HEK293 (cell line): ENCODE results near the gene HTR4.

Source experiments
- CTCF ChIA-PET: fragments of 350-600 bp; formaldehyde crosslinking; extraction: SDS; loops from one replicate; lab custom pipeline; 2021; ENCODE audit warnings: antibody characterized with exemption; lab: Yijun Ruan, JAX
- POLR2A ChIA-PET: fragments of 300-600 bp; formaldehyde crosslinking; extraction: SDS; loops from one replicate; lab custom pipeline; 2020; ENCODE audit warnings: antibody characterized with exemption, inconsistent platforms; lab: Yijun Ruan, JAX
- H3K27ac ChIP-seq: fragments of 200-500 bp; sonication (Bioruptor generic); 2 replicates; pipeline ENCODE4 v1.5.1; 2014; ENCODE audit warnings: low read depth, low read length, control low read depth, inconsistent platforms; ENCODE audit errors: extremely low read depth
- H3K36me3 ChIP-seq, 2 experiments: fragments of 200-500 bp in 1 of 2; sonication (Bioruptor generic) in 1 of 2; 1 replicate in 1 of 2; 2 replicates in 1 of 2; pipeline ENCODE4 v1.5.1; 2014 to 2017; ENCODE audit warnings: inconsistent platforms in 2 of 2, low read length in 2 of 2; ENCODE audit not compliant: control insufficient read depth in 2 of 2, insufficient read depth in 1 of 2
- H3K4me1 ChIP-seq: fragments of 200-500 bp; sonication (Bioruptor generic); 2 replicates; pipeline ENCODE4 v1.5.1; 2014; ENCODE audit warnings: mild to moderate bottlenecking, low read length, inconsistent platforms; ENCODE audit not compliant: control insufficient read depth, insufficient read depth
- H3K4me3 ChIP-seq: 2 replicates; pipeline ENCODE4 v1.5.1; 2011; ENCODE audit warnings: low read depth, mild to moderate bottlenecking, control low read depth, low read length, moderate library complexity
- H3K9me3 ChIP-seq: fragments of 200-500 bp; sonication (Bioruptor generic); 2 replicates; pipeline ENCODE4 v1.5.1; 2014; ENCODE audit warnings: low read depth, low read length, inconsistent platforms; ENCODE audit not compliant: control insufficient read depth, insufficient read depth
- ELK4 ChIP-seq: IDR thresholded peaks from 2 replicates; pipeline ENCODE4 v1.6.1; 2011; ENCODE audit warnings: mild to moderate bottlenecking, low read depth, low read length, borderline replicate concordance
- KLF1 ChIP-seq: fragments of 450-650 bp; formaldehyde crosslinking; IDR thresholded peaks from 2 replicates; pipeline ENCODE4 v1.5.1; 2016; ENCODE audit warnings: missing biosample characterization, missing genetic modification characterization
- MZF1 ChIP-seq: fragments of 450-650 bp; formaldehyde crosslinking; IDR thresholded peaks from 2 replicates; pipeline ENCODE4 v1.5.1; 2017; ENCODE audit warnings: missing biosample characterization, missing genetic modification characterization, borderline replicate concordance
- SCRT1 ChIP-seq: fragments of 450-650 bp; formaldehyde crosslinking; IDR thresholded peaks from 2 replicates; pipeline ENCODE4 v1.5.1; 2016; ENCODE audit warnings: missing biosample characterization, missing genetic modification characterization, borderline replicate concordance
- YY2 ChIP-seq: fragments of 450-650 bp; formaldehyde crosslinking; IDR thresholded peaks from 2 replicates; pipeline ENCODE4 v1.5.1; 2016; ENCODE audit warnings: missing biosample characterization, missing genetic modification characterization
- ZBTB1 ChIP-seq: fragments of 450-650 bp; formaldehyde crosslinking; IDR thresholded peaks from 2 replicates; pipeline ENCODE4 v1.5.1; 2016; ENCODE audit warnings: missing biosample characterization, missing genetic modification characterization
- ZIC2 ChIP-seq: fragments of 450-650 bp; formaldehyde crosslinking; IDR thresholded peaks from 2 replicates; pipeline ENCODE4 v1.5.1; 2016; ENCODE audit warnings: missing biosample characterization, missing genetic modification characterization
- ZNF211 ChIP-seq: fragments of 450-650 bp; formaldehyde crosslinking; IDR thresholded peaks from 2 replicates; pipeline ENCODE4 v1.5.1; 2016; ENCODE audit warnings: low read depth, missing biosample characterization, missing genetic modification characterization
- ZNF394 ChIP-seq: fragments of 450-650 bp; formaldehyde crosslinking; IDR thresholded peaks from 2 replicates; pipeline ENCODE4 v1.5.1; 2016; ENCODE audit warnings: missing biosample characterization, missing genetic modification characterization, mild to moderate bottlenecking, moderate library complexity, borderline replicate concordance
- ZNF521 ChIP-seq: fragments of 450-650 bp; formaldehyde crosslinking; IDR thresholded peaks from 2 replicates; pipeline ENCODE4 v1.5.1; 2017; ENCODE audit warnings: missing biosample characterization, mild to moderate bottlenecking, missing genetic modification characterization
- ZNF596 ChIP-seq: fragments of 450-650 bp; IDR thresholded peaks from 2 replicates; pipeline ENCODE4 v1.5.0; 2018; ENCODE audit warnings: missing biosample characterization, mild to moderate bottlenecking, missing genetic modification characterization, moderate library complexity
- ZNF626 ChIP-seq: fragments of 450-650 bp; sonication (Bioruptor Pico); formaldehyde crosslinking; IDR thresholded peaks from 2 replicates; pipeline ENCODE4 v1.5.1; 2018; ENCODE audit warnings: missing biosample characterization, missing genetic modification characterization, inconsistent platforms
- ZNF629 ChIP-seq: fragments of 450-650 bp; formaldehyde crosslinking; IDR thresholded peaks from 2 replicates; pipeline ENCODE4 v1.5.1; 2017; ENCODE audit warnings: missing biosample characterization, missing genetic modification characterization
- ZNF677 ChIP-seq: fragments of 450-650 bp; IDR thresholded peaks from 2 replicates; pipeline ENCODE4 v1.5.0; 2018; ENCODE audit warnings: missing biosample characterization, mild to moderate bottlenecking, missing genetic modification characterization, moderate library complexity
- ZNF76 ChIP-seq: fragments of 450-650 bp; formaldehyde crosslinking; IDR thresholded peaks from 2 replicates; pipeline ENCODE4; 2016; ENCODE audit warnings: low read depth, missing biosample characterization, missing genetic modification characterization, borderline replicate concordance
- TF ChIP-seq, protein P1 (sequence below): fragments of 450-650 bp; formaldehyde crosslinking; IDR thresholded peaks from 2 replicates; pipeline ENCODE4 v1.5.0; 2017; ENCODE audit warnings: missing biosample characterization, missing genetic modification characterization, borderline replicate concordance
- TF ChIP-seq, protein P2 (sequence below): fragments of 450-650 bp; formaldehyde crosslinking; IDR thresholded peaks from 2 replicates; pipeline ENCODE4 v1.5.1; 2016; ENCODE audit warnings: missing biosample characterization, missing genetic modification characterization
- TF ChIP-seq, protein P3 (sequence below): fragments of 450-650 bp; formaldehyde crosslinking; IDR thresholded peaks from 2 replicates; pipeline ENCODE4 v1.5.1; 2016; ENCODE audit warnings: missing biosample characterization, missing genetic modification characterization
- TF ChIP-seq, protein P4 (sequence below): fragments of 450-650 bp; formaldehyde crosslinking; IDR thresholded peaks from 2 replicates; pipeline ENCODE4 v1.5.1; 2016; ENCODE audit warnings: missing biosample characterization, missing genetic modification characterization

HTR4 gene

GRCh38 chr5:148541054-148541835 lies 113.1 kb downstream of the HTR4 start:
- CTCF ChIA-PET: no interaction called here
- Histone ChIP-seq H3K4me3 (no peak overlapping the region), H3K36me3 (no peaks in the 10 kb centered on the region), H3K4me1 (no peaks in the 10 kb centered on the region), H3K27ac (no peak overlapping the region)
- POLR2A ChIA-PET: no interaction called here
- no peak for TF ChIP-seq SCRT1 (tag by site-specific recombination)
- TF ChIP-seq ELK4: no peak
- TF ChIP-seq MZF1 (tag by site-specific recombination): no peak
- no peak for TF ChIP-seq ZNF521 (tag by site-specific recombination)
- TF ChIP-seq ZNF211 (tag by site-specific recombination): no peak
- no peak for TF ChIP-seq ZNF626 (tag by site-specific recombination)
- TF ChIP-seq, protein P1, sequence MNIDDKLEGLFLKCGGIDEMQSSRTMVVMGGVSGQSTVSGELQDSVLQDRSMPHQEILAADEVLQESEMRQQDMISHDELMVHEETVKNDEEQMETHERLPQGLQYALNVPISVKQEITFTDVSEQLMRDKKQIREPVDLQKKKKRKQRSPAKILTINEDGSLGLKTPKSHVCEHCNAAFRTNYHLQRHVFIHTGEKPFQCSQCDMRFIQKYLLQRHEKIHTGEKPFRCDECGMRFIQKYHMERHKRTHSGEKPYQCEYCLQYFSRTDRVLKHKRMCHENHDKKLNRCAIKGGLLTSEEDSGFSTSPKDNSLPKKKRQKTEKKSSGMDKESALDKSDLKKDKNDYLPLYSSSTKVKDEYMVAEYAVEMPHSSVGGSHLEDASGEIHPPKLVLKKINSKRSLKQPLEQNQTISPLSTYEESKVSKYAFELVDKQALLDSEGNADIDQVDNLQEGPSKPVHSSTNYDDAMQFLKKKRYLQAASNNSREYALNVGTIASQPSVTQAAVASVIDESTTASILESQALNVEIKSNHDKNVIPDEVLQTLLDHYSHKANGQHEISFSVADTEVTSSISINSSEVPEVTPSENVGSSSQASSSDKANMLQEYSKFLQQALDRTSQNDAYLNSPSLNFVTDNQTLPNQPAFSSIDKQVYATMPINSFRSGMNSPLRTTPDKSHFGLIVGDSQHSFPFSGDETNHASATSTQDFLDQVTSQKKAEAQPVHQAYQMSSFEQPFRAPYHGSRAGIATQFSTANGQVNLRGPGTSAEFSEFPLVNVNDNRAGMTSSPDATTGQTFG (tag by site-specific recombination): no peak
- TF ChIP-seq ZIC2 (tag by site-specific recombination): no peak
- no peak for TF ChIP-seq ZNF629 (tag by site-specific recombination)
- TF ChIP-seq, protein P2, sequence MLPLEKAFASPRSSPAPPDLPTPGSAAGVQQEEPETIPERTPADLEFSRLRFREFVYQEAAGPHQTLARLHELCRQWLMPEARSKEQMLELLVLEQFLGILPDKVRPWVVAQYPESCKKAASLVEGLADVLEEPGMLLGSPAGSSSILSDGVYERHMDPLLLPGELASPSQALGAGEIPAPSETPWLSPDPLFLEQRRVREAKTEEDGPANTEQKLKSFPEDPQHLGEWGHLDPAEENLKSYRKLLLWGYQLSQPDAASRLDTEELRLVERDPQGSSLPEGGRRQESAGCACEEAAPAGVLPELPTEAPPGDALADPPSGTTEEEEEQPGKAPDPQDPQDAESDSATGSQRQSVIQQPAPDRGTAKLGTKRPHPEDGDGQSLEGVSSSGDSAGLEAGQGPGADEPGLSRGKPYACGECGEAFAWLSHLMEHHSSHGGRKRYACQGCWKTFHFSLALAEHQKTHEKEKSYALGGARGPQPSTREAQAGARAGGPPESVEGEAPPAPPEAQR (tag by site-specific recombination): no peak
- no peak for TF ChIP-seq ZBTB1 (tag by site-specific recombination)
- TF ChIP-seq, protein P3, sequence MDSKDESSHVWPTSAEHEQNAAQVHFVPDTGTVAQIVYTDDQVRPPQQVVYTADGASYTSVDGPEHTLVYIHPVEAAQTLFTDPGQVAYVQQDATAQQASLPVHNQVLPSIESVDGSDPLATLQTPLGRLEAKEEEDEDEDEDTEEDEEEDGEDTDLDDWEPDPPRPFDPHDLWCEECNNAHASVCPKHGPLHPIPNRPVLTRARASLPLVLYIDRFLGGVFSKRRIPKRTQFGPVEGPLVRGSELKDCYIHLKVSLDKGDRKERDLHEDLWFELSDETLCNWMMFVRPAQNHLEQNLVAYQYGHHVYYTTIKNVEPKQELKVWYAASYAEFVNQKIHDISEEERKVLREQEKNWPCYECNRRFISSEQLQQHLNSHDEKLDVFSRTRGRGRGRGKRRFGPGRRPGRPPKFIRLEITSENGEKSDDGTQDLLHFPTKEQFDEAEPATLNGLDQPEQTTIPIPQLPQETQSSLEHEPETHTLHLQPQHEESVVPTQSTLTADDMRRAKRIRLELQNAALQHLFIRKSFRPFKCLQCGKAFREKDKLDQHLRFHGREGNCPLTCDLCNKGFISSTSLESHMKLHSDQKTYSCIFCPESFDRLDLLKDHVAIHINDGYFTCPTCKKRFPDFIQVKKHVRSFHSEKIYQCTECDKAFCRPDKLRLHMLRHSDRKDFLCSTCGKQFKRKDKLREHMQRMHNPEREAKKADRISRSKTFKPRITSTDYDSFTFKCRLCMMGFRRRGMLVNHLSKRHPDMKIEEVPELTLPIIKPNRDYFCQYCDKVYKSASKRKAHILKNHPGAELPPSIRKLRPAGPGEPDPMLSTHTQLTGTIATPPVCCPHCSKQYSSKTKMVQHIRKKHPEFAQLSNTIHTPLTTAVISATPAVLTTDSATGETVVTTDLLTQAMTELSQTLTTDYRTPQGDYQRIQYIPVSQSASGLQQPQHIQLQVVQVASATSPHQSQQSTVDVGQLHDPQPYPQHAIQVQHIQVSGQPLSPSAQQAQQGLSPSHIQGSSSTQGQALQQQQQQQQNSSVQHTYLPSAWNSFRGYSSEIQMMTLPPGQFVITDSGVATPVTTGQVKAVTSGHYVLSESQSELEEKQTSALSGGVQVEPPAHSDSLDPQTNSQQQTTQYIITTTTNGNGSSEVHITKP (tag by site-specific recombination): no peak
- TF ChIP-seq YY2 (tag by site-specific recombination): no peak
- no peak for TF ChIP-seq ZNF76 (tag by site-specific recombination)
- TF ChIP-seq, all 188 proteins: peak for 0
- no peaks in the 10 kb centered on the region; the same call in 1 of the 2 replicates for H3K9me3 ChIP-seq

DNA sequence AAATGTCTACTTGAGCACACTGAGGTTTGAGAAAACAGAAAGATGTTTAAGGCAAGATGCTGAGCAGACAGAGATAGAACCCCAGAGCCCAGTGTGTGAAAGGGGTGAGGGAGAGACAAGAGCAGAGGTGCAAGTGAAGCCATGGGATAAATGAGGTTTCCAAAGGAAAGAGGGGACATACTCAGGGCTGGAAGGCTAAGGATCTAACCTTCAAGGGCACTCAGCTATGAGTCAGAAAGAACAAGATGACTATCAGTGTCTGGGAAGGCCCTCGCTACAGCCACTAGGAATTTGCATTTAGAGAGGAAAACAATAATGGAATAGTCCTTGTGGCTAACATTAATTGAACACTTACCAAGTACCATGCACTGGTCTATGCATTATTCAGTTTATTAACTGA lies 113.7 kb downstream of the HTR4 start:
- H3K36me3 ChIP-seq: no peaks in the 10 kb centered on the region
- ChIA-PET POLR2A (no interaction called here), CTCF (no interaction called here)
- no peak overlapping the region for H3K27ac ChIP-seq
- no peak overlapping the region for H3K4me3 ChIP-seq
- TF ChIP-seq ZNF596: no peak
- TF ChIP-seq ZNF394 (tag by site-specific recombination): no peak
- TF ChIP-seq, protein P4, sequence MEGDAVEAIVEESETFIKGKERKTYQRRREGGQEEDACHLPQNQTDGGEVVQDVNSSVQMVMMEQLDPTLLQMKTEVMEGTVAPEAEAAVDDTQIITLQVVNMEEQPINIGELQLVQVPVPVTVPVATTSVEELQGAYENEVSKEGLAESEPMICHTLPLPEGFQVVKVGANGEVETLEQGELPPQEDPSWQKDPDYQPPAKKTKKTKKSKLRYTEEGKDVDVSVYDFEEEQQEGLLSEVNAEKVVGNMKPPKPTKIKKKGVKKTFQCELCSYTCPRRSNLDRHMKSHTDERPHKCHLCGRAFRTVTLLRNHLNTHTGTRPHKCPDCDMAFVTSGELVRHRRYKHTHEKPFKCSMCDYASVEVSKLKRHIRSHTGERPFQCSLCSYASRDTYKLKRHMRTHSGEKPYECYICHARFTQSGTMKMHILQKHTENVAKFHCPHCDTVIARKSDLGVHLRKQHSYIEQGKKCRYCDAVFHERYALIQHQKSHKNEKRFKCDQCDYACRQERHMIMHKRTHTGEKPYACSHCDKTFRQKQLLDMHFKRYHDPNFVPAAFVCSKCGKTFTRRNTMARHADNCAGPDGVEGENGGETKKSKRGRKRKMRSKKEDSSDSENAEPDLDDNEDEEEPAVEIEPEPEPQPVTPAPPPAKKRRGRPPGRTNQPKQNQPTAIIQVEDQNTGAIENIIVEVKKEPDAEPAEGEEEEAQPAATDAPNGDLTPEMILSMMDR (tag by site-specific recombination): no peak
- no peak for TF ChIP-seq ZIC2 (tag by site-specific recombination)
- TF ChIP-seq ZNF677: no peak
- TF ChIP-seq KLF1 (tag by site-specific recombination): no peak
- H3K9me3 ChIP-seq: no peaks in the 10 kb centered on the region; the same call in 1 of the 2 replicates
- H3K4me1 ChIP-seq: no peaks in the 10 kb centered on the region
